ENCODE results near the gene IMMP2L. TPM values are rescaled to one million over a fixed set of nuclear protein-coding genes. Genes with fewer than 3 reads are reported as not detected.

The IMMP2L gene
- total RNA-seq, 2 donors from 2014 or later = 7.3 to 7.7 TPM

- DNase-seq (ENCODE audit: low spot score) = no peak
- no peaks in the 10 kb centered on the region for H3K36me3 ChIP-seq
- H3K4me3 ChIP-seq = no peak overlapping the region
- no peaks in the 10 kb centered on the region for H3K4me1 ChIP-seq
- TF ChIP-seq CTCF (IDR thresholded peaks at IDR 0.05) = no peak
- no peaks in the 10 kb centered on the region for H3K27me3 ChIP-seq
- peaks cover 0 to 26% of the 10 kb centered on the region in 2 donors for H3K9me3 ChIP-seq
- no peak overlapping the region for H3K27ac ChIP-seq
Measured at GRCh38 chr7:111343017-111343416, 219.3 kb downstream of the IMMP2L start.

GRCh38 chr7:111339006-111339405, 223.3 kb downstream of the IMMP2L start:
- Histone ChIP-seq H3K4me3 (no peak overlapping the region), H3K36me3 (no peaks in the 10 kb centered on the region), H3K9me3 (peaks cover 0 to 22% of the 10 kb centered on the region in 2 donors), H3K4me1 (no peaks in the 10 kb centered on the region), H3K27ac (no peak overlapping the region), H3K27me3 (no peaks in the 10 kb centered on the region)
- no peak for DNase-seq (ENCODE audit: low spot score)
- no peak for TF ChIP-seq CTCF (IDR thresholded peaks at IDR 0.05)

- H3K9me3 ChIP-seq = no peaks in the 10 kb centered on the region
- TF ChIP-seq CTCF (IDR thresholded peaks at IDR 0.05) = no peak
- H3K27me3 ChIP-seq = no peaks in the 10 kb centered on the region
- DNase-seq (ENCODE audit: low spot score) = no peak
- no peak overlapping the region for H3K27ac ChIP-seq
- H3K36me3 ChIP-seq = no peaks in the 10 kb centered on the region
- no peaks in the 10 kb centered on the region for H3K4me1 ChIP-seq
- H3K4me3 ChIP-seq = no peak overlapping the region
Measured at GRCh38 chr7:111333010-111333409, 229.3 kb downstream of the IMMP2L start.

- no peak for TF ChIP-seq CTCF (IDR thresholded peaks at IDR 0.05)
- DNase-seq (ENCODE audit: low spot score) = no peak
- Histone ChIP-seq H3K9me3 (no peaks in the 10 kb centered on the region), H3K4me3 (no peak overlapping the region), H3K36me3 (no peaks in the 10 kb centered on the region), H3K27me3 (no peaks in the 10 kb centered on the region), H3K4me1 (no peaks in the 10 kb centered on the region), H3K27ac (no peak overlapping the region)
Measured at GRCh38 chr7:111330235-111330523, 232.1 kb downstream of the IMMP2L start.

GRCh38 chr7:111329367-111330234, 232.7 kb downstream of the IMMP2L start:
- DNase-seq (ENCODE audit: low spot score) = no peak
- no peaks in the 10 kb centered on the region for H3K9me3 ChIP-seq
- no peaks in the 10 kb centered on the region for H3K36me3 ChIP-seq
- no peak for TF ChIP-seq CTCF (IDR thresholded peaks at IDR 0.05)
- no peak overlapping the region for H3K27ac ChIP-seq
- H3K4me3 ChIP-seq = no peak overlapping the region
- no peaks in the 10 kb centered on the region for H3K27me3 ChIP-seq
- H3K4me1 ChIP-seq = no peaks in the 10 kb centered on the region

- no peak overlapping the region for H3K4me3 ChIP-seq
- no peaks in the 10 kb centered on the region for H3K9me3 ChIP-seq
Measured at GRCh38 chr7:111328487-111328886, 233.8 kb downstream of the IMMP2L start.

More at GRCh38 chr7:111328487-111328886, 233.8 kb downstream of the IMMP2L start:
- DNase-seq (ENCODE audit: low spot score) = no peak
- TF ChIP-seq CTCF (IDR thresholded peaks at IDR 0.05) = no peak
- Histone ChIP-seq H3K27ac (no peak overlapping the region), H3K27me3 (no peaks in the 10 kb centered on the region), H3K36me3 (no peaks in the 10 kb centered on the region), H3K4me1 (no peaks in the 10 kb centered on the region)

All from right atrium auricular region (tissue), 2 donors.